Gastrocnemius medialis (tissue), 4 donors: ENCODE measurements around the gene CYYR1. TPM values are rescaled to one million over a fixed set of nuclear protein-coding genes. Genes with fewer than 3 reads are reported as not detected.

Source experiments
- ATAC-seq, 2 donors: fragments of 150-250 bp; one replicate each; pipeline ENCODE4 v1.9.1; 2016
- DNase-seq, 2 donors: peaks; one replicate each; pipeline ENCODE4 v3.0.0-alpha.2; 2019
- H3K27ac ChIP-seq, 4 donors: fragments of 200-600 bp; sonication (generic); 1 replicate in 1 of 4; 2 replicates in 3 of 4; pipeline ENCODE4 v1.5.1; 2016 to 2018; ENCODE audit warnings: mild to moderate bottlenecking in 2 of 4, moderate library complexity in 1 of 4
- H3K27me3 ChIP-seq, 3 donors: fragments of 200-600 bp; sonication (generic) in 2 of 3; 1 replicate in 1 of 3; 2 replicates in 2 of 3; pipeline versions ENCODE4 v1.5.1 to v1.6.0; 2016 to 2019; ENCODE audit warnings: mild to moderate bottlenecking in 1 of 3, moderate library complexity in 1 of 3
- H3K36me3 ChIP-seq, 2 donors: fragments of 200-600 bp; sonication (generic) in 1 of 2; one replicate each; pipeline ENCODE4 v1.5.1; 2017 to 2018
- H3K4me1 ChIP-seq, 2 donors: fragments of 200-600 bp; sonication (generic) in 1 of 2; one replicate each; pipeline ENCODE4 v1.5.1; 2016 to 2017; ENCODE audit warnings: mild to moderate bottlenecking in 2 of 2
- H3K4me3 ChIP-seq, 4 donors: fragments of 200-600 bp; sonication (generic) in 3 of 4; 1 replicate in 1 of 4; 2 replicates in 3 of 4; pipeline ENCODE4 v1.5.1; 2016 to 2019; ENCODE audit warnings: mild to moderate bottlenecking in 2 of 4
- H3K9me3 ChIP-seq, 3 donors: fragments of 200-600 bp; sonication (generic) in 2 of 3; 1 replicate in 1 of 3; 2 replicates in 2 of 3; pipeline ENCODE4 v1.5.1; 2016 to 2019
- CTCF ChIP-seq, 5 experiments: fragments of 450-650 bp in 3 of 5; fragments of 200-600 bp in 2 of 5; sonication (generic) in 2 of 5; IDR thresholded peaks in 4 of 5; conservative IDR thresholded peaks in 1 of 5; 1 replicate in 4 of 5; 2 replicates in 1 of 5; pipeline ENCODE4 v1.5.1; 2016 to 2019; ENCODE audit warnings: antibody characterized with exemption in 5 of 5, mild to moderate bottlenecking in 3 of 5, moderate library complexity in 3 of 5
- POLR2A ChIP-seq, 2 donors: fragments of 450-650 bp; IDR thresholded peaks; one replicate each; pipeline ENCODE4 v1.6.1; 2017; ENCODE audit warnings: antibody characterized with exemption in 2 of 2, mild to moderate bottlenecking in 2 of 2, moderate library complexity in 2 of 2
- in situ Hi-C, 4 donors: fragments of 200-750 bp; cut with MboI; loops; one replicate each; pipeline versions ENCODE4 v1.15.0 to v1.8.0; 2017; ENCODE audit warnings: low sequenced_read_pairs in 4 of 4
- intact Hi-C: fragments of 100-400 bp; cut with DNase I; formaldehyde crosslinking; loops from one replicate; pipeline ENCODE4 v1.15.1; 2023; ENCODE audit warnings: low total_unique reads
- total RNA-seq, 4 donors: library from RNA; depleted of rRNA; stranded (reverse); fragments of >200 nt; gene quantifications; one replicate each; pipeline versions ENCODE4 v1.1.0 to v1.2.3, GENCODE V29; 2016

The CYYR1 gene
- total RNA-seq, 4 donors from 2014 or later, result 11.7 to 15.5 (median 13.8) TPM

DNA sequence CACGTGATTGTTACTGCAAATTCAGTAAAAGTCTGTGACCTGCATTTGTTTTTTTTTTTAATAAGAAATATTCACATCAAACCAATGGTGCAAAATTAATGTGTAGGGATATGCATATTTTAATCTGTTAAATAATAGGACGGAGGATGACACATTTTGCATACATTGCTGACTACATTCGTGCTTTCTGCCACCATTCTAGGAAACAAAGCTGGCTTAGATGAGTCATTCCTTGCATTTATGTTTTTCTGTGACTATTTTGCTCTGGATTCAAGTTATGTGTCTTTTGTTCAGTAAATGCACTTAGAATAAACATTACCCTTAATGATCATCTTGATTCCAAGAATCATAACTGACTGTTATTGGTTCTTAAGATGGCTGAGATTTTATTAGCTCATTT is 23.9 kb upstream of the CYYR1 start:
- Histone ChIP-seq H3K27ac (no peak overlapping the region), H3K4me1 (no peaks in the 10 kb centered on the region), H3K9me3 (no peaks in the 10 kb centered on the region), H3K4me3 (no peak overlapping the region), H3K36me3 (no peaks in the 10 kb centered on the region), H3K27me3 (no peaks in the 10 kb centered on the region)
- intact Hi-C loops (no loop called here), in situ Hi-C loops (no loop called here)
- ATAC-seq (no peak), DNase-seq (no peak)
- TF ChIP-seq CTCF (IDR thresholded peaks at IDR 0.05 in 4 of 5, conservative IDR thresholded peaks at IDR 0.05 in 1 of 5) (no peak), POLR2A (IDR thresholded peaks at IDR 0.05) (no peak)

DNA sequence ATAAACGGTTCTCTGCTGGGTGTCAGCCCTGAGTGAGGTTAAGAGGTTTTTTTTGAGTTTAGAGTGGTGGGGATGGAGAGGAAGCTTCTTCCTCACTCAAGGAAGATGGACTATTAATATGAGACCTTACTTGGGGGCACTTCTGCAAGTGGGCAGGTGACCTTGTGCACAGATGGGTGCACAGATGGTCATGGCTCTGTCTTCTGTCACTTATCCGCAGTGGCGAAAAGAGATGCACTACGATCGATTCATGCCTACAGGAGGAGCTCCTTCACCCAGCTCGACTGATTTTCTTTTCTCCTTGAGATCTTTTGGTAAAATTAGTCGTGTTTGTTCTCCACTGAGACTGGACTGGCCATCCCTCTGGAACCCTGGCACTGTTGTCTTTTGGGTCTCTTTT is 22.9 kb upstream of the CYYR1 start:
- no peak for TF ChIP-seq POLR2A (IDR thresholded peaks at IDR 0.05)
- no peak for TF ChIP-seq CTCF (IDR thresholded peaks at IDR 0.05 in 4 of 5, conservative IDR thresholded peaks at IDR 0.05 in 1 of 5)
- Histone ChIP-seq H3K36me3 (no peaks in the 10 kb centered on the region), H3K27me3 (no peaks in the 10 kb centered on the region), H3K4me3 (no peak overlapping the region), H3K9me3 (no peaks in the 10 kb centered on the region), H3K4me1 (no peaks in the 10 kb centered on the region), H3K27ac (no peak overlapping the region)
- DNase-seq, result no peak
- in situ Hi-C loops, result no loop called here
- intact Hi-C loops, result no loop called here
- no peak for ATAC-seq

- ATAC-seq, result no peak
- no peak for DNase-seq
- Histone ChIP-seq H3K36me3 (no peaks in the 10 kb centered on the region), H3K27ac (no peak overlapping the region), H3K4me1 (no peaks in the 10 kb centered on the region), H3K4me3 (no peak overlapping the region), H3K27me3 (no peaks in the 10 kb centered on the region), H3K9me3 (no peaks in the 10 kb centered on the region)
- TF ChIP-seq CTCF (IDR thresholded peaks at IDR 0.05 in 4 of 5, conservative IDR thresholded peaks at IDR 0.05 in 1 of 5), result no peak
- intact Hi-C loops (no loop called here), in situ Hi-C loops (no loop called here)
These were observed 20.7 kb upstream of the CYYR1 start for GRCh38 chr21:26593800-26594199.

DNA sequence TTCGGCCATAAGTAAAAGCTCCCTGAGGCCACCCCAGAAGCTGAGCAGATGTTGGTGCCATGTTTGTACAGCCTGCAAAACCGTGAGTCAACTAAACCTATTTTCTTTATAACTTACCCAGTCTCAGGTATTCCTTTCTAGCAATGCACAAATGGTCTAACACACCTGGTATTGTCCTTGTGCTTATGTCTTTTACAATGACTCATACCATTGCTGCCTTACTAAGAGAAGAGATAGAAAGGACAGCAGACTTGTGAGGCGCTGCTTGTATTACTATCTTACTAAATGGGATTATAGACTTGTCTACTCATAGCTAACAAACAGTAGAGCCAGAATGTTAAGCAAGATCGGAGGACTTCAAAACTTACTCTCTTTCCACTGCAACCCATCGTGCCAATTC is 18.5 kb upstream of the CYYR1 start:
- no peaks in the 10 kb centered on the region for H3K4me1 ChIP-seq
- no peak overlapping the region for H3K27ac ChIP-seq
- in situ Hi-C loops (no loop called here), intact Hi-C loops (no loop called here)
- ATAC-seq (no peak), DNase-seq (no peak)
- no peak overlapping the region for H3K4me3 ChIP-seq
- no peak for TF ChIP-seq CTCF (IDR thresholded peaks at IDR 0.05 in 4 of 5, conservative IDR thresholded peaks at IDR 0.05 in 1 of 5)
- TF ChIP-seq POLR2A (IDR thresholded peaks at IDR 0.05), result no peak
- no peaks in the 10 kb centered on the region for H3K36me3 ChIP-seq
- no peaks in the 10 kb centered on the region for H3K9me3 ChIP-seq
- H3K27me3 ChIP-seq, result no peaks in the 10 kb centered on the region

DNA sequence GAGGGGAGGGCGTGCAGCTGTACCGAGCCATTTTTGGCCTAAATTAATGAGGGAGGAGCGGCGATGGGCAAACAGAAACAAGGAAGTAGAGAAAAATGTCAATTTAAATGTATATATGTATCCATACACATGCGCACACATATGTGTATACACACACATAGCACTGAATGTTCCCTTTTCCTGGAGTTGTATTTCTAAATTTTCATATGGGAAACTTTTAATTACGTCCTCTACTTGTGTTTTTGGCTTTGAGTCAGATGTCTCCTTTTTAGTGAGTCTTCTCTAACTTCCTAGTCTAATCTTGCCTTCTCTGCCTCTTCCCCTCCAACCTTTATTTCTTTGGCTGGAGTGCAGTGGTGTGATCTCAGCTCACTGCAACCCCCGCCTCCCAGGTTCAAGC is 15.4 kb upstream of the CYYR1 start:
- no peaks in the 10 kb centered on the region for H3K9me3 ChIP-seq
- no peak overlapping the region for H3K4me3 ChIP-seq
- no peak for DNase-seq
- no peaks in the 10 kb centered on the region for H3K27me3 ChIP-seq
- H3K27ac ChIP-seq, result no peak overlapping the region
- H3K4me1 ChIP-seq, result no peaks in the 10 kb centered on the region
- intact Hi-C loops, result loop anchor here (5.0 kb wide), 1 partner anchor 131 kb away; no protein-coding TSS in a partner anchor
- no peak for TF ChIP-seq CTCF (IDR thresholded peaks at IDR 0.05 in 4 of 5, conservative IDR thresholded peaks at IDR 0.05 in 1 of 5)
- no peak for TF ChIP-seq POLR2A (IDR thresholded peaks at IDR 0.05)
- ATAC-seq, result no peak
- in situ Hi-C loops, result no loop called here
- H3K36me3 ChIP-seq, result no peaks in the 10 kb centered on the region
